GM21717 (cell line): ENCODE measurements around the gene KCTD17.

Experiments
- ATAC-seq: cut with Tn5 transposase; IDR thresholded peaks from one replicate; pipeline ENCODE4 v1.9.1; 2021; ENCODE audit warnings: mild to moderate bottlenecking, moderate library complexity; ENCODE audit not compliant: unreplicated experiment

Gene KCTD17

DNA sequence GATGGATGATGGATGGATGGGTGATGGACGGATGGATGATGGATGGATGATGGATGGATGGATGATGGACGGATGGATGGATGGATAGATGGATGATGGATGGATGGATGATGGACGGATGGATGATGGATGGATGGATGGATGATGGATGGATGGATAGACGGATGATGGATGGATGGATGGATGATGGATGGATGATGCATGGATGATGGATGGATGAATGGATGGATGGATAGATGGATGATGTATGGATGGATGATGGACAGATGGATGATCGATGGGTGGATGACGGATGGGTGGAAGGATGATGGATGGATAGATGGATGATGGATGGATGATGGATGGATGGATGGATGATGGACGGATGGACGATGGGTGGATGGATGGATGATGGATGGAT, 21.1 kb downstream of the KCTD17 start:
- no peak for ATAC-seq

GRCh38 chr22:37074537-37074936, 23.0 kb downstream of the KCTD17 start:
- ATAC-seq = no peak

DNA sequence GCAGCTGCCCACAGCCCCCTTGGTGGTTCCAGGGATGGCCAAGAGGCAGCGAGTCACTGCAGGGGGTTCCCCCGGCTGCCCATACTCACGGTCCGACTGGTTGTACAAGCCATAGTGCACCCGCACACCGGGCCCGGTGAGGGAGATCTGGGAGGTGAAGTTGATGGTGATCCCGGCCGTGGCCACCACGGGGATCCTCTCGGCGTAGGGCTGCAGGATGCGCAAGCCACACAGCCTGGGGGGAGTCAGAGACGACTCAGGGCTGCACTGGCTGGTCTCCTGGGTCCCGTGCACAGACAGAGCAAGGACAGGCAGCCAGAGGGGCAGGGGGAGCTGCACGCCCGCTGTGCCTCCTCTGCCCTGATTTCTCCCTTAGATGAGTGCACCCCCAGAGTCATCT, 23.5 kb downstream of the KCTD17 start:
- ATAC-seq = no peak

GRCh38 chr22:37075822-37076433, 24.4 kb downstream of the KCTD17 start:
- ATAC-seq = no peak

DNA sequence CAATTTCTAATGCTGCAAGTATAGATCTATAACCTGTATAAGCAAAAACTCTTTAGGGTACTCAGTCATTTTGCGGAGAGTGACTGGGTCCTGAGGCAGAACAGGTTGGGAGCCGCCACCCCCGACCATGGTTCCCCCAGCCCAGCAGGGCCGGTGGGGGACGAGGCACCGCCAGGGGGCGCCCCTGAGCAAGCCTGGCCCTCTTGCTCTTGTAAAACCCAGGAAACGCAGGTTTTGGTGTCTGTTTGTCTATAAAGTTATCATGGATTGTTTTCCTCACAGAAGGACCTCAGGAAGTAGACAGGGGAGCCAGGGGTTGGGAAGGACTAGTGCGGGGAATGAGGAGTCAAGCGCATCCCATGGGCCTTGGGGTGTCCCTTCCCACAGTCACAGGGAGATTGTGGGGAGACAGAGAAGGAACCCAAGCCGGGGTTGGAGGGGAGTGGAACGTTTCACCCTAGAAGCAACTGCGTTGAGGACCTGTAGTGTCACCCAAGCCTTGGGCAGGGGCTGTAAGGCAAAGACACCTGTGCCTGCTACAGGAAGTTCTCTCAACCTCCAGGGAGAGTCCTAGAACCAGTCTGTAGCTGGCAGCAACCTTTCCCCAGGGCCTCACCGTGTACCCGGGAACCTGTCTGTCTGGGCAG, 26.4 kb downstream of the KCTD17 start:
- no peak for ATAC-seq

DNA sequence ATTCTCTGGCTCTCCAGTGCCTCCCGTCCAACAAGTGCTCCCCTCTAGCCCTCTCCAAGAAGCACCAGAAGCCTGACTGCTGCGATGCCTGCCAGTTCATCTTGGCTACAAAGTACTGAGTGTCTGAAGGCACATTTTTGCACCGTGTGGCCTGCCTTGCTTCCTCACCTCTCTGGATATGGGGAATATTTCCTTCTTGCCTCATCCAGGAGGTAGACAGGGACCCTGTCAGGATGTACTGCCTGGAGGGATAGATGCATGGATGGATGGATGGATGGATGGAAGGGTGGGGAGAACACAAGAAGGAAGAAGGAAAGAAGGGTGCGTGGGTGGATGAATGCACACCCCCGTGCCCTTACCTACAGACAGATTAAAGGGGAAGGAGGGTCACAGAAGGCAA, 27.6 kb downstream of the KCTD17 start:
- ATAC-seq = no peak

GRCh38 chr22:37079668-37080171, 28.2 kb downstream of the KCTD17 start:
- ATAC-seq = no peak

DNA sequence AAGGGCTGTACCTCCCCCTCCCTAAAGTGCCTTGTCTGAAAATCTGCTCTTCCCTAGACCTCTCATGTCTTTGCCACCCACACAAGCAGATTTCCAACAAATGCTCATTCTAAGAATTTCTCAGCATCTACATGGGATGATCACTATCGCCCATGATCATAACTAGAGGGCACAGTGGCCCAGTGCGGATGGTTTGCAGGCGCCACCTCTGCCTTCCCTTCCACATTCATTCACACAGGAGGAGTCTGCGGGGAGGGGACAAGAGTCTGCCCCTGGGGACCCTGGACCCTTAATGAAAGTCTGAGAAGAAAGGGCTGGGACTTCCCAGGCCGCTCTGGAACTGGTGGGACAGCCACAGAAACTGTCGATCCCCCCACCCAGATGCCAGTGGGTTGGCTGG, 28.9 kb downstream of the KCTD17 start:
- ATAC-seq = no peak

DNA sequence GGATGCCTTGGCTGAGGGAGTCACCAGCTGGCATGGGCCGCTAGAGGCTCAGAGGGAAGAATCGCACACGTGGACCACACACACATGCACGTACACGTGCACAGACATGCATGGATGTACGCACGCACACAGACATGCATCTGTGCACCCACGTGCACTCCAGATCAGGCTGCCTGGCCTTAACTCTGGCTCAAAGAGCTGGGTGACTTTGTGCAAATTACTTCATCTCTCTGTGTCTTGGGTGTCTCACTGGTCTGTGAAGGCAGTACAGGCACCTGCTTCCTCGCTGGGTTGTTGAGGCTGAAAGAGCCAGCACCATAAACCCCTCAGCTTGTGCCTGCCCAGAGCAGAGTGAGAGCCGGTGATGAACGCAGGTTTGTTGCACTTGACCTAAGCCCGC, 29.3 kb downstream of the KCTD17 start:
- no peak for ATAC-seq

DNA sequence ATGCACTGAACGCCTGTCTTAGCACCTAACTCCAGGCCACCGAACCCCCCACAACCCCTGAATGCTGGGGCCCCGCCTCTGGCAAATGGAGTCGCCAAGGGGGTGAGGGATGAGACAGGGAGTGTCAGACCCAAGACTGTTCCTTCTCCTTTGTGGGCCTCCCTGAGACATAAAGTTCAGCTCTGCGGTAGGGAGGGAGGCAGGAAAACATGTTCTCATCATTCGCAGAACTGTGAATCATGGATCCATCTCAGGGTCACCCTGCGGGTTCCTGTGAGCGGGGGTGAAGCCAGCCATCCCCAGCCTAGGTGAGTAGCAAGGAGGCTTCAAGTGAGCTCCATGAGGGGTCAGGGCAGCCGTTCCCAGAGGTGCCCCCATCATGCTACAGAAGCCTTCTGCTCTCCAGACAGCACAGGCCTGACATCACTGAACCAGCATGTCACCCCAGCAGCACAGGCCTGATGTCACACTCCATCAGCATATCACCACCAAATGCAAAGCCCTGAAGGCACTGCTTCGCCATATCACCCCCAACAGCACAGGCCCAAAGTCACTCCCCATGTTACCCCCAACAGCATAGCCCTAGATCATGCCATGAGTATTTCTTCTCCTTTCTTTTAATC, 30.8 kb downstream of the KCTD17 start:
- no peak for ATAC-seq

- ATAC-seq = no peak
Observed at GRCh38 chr22:37083914-37084313, 32.4 kb downstream of the KCTD17 start.

DNA sequence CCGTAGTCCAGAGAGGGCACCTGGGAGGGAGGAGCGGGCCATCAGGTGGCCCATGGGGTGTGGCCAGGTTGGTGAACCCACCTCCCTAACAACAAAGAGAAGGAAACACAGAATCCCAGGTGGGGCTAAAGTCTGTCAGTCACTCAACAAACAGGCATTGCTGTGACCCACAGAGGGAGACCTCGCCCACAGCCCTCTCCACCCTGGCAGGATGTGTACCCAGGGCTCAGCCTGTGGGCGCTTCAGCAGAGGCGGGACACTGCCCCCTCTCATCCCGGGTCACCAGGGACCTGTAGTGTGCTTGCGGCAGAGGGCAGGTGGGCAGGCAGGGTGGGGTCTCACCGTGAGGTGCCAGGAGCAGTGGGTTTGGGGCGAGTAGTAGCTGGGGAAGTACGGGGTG, 32.8 kb downstream of the KCTD17 start:
- ATAC-seq = no peak

DNA sequence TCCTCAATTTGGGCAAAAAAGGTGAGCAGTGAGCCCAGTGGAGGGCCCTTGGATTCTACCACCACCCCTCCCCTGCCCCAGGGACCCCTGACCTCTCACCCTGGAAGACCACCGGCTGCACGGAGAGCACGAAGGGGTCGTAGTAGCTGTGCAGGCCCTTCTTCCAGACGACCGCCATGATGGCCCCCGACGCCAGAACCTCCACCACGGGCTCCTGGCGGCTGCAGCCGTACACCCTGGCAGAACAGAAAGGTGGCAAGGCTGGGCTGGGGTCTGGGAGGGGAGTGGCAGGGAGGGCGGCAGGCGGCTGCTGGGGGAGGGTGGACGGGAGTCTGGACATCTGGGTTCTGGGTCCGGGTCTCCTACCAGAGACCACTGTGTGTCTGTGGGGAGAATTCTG, 34.6 kb downstream of the KCTD17 start:
- no peak for ATAC-seq

DNA sequence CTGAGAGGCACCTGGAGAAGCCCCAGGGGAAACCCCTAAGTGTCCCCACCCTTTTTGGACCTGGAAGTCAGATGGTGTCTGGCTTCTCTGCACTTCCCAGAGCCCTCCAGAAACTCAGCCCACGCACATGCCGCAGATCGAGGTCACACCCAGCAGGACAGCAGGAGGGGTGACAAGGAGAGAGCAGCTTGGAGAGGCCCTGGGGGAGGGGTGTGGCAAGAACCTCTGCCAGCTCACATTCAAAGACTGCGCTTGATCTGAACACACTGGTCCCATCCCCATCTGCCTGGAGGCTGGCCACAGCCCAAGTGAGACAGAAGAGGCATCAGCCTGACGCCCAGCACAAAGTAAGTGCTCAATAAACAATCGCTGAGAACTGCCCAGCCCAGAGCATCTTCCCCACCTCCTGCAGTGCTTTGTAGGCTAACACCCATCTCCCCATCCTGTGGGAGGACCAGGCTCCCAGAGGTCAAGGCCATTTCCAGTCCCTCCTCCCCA, 36.6 kb downstream of the KCTD17 start:
- no peak for ATAC-seq

- ATAC-seq = no peak
Observed at GRCh38 chr22:37088750-37089408, 37.3 kb downstream of the KCTD17 start.

GRCh38 chr22:37089434-37089833, 37.9 kb downstream of the KCTD17 start:
- ATAC-seq = no peak

DNA sequence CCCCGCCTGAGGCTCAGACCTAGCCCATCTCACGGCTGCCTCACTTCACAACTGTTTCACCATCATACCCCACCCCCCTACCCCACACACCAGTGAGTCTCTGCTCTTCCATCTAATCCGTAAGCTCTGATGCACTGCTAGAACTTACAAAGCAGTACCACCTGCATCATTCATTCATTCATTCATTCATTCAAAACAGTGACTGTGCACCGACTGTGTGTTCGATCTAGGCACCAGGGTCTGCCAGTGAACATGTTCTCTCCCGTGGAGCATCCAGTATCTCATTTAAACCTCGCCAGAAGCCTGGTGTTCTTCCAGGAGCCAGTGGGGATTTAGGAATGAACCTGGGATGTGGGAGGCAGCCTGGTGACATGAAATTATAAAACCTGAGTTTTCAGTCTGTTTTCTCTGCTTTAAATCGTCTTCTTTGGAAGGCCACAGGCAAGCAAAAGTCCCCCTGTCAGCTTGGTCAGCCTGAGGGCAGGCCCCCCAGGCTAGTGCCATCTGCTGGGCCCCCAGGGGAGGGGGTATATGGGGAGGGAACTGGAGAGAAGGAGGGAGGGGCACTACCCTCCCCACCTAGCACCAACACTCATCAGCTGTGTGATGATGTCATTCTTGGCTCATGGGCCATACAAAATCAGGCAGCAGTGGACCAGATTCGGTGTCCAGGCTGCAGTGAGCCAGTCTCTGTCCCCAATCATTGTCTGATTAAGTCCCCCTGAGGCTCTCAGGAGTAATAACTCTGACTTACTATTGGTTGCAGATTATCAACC, 39.6 kb downstream of the KCTD17 start:
- ATAC-seq = no peak

- no peak for ATAC-seq
Observed at GRCh38 chr22:37091994-37092393, 40.5 kb downstream of the KCTD17 start.

- ATAC-seq = no peak
Observed at GRCh38 chr22:37092997-37093396, 41.5 kb downstream of the KCTD17 start.

DNA sequence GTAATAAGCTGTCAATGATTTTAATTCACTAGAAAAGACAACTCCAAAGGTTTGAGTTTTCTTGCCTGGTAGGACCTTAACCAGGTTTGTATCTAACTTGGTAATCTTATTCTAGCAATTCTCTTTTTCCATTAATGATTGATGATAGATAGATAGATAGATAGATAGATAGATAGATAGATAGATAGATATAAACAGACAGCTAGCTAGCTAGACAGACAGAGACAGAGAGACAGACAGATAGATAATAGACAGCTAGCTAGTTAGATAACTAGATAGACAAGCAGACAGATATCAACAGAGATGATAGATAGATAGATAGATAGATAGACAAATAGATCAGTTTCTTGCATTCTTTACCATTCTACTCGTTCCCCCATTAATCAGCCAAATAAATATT, 42.7 kb downstream of the KCTD17 start:
- no peak for ATAC-seq

- ATAC-seq = no peak
Observed at GRCh38 chr22:37095113-37095512, 43.6 kb downstream of the KCTD17 start.
